WTC11 (cell line): ENCODE results near the gene AHNAK. TPM values are rescaled to one million over a fixed set of nuclear protein-coding genes. Genes with fewer than 3 reads are reported as not detected.

Experiments used
- ATAC-seq: fragments of 200-7000 bp; cut with Tn5 transposase; 2 replicates; pipeline ENCODE4 v1.10.0; 2021; ENCODE audit warnings: mild to moderate bottlenecking, moderate library complexity
- CTCF ChIA-PET: fragments of 300-600 bp; sonication (Branson Sonifier 250); formaldehyde crosslinking; loops from one replicate; lab custom pipeline; 2021; ENCODE audit warnings: antibody characterized with exemption; lab: Charles Lee
- POLR2A ChIA-PET: fragments of 350-600 bp; sonication (Branson Sonifier 250); formaldehyde crosslinking; loops from one replicate; lab custom pipeline; 2021; ENCODE audit warnings: antibody characterized with exemption; lab: Charles Lee
- DNase-seq: peaks from one replicate; pipeline ENCODE4 v3.0.0; 2021; ENCODE audit warnings: low spot score
- H3K27ac Mint-ChIP-seq: 2 replicates; pipeline ENCODE4 v1.8.0; 2021; ENCODE audit warnings: mixed read lengths
- H3K27me3 Mint-ChIP-seq: 2 replicates; pipeline ENCODE4 v1.8.0; 2021; ENCODE audit warnings: low read depth, mild to moderate bottlenecking, moderate library complexity, mixed read lengths
- H3K36me3 Mint-ChIP-seq: 2 replicates; pipeline ENCODE4 v1.8.0; 2021; ENCODE audit warnings: mixed read lengths
- H3K4me1 Mint-ChIP-seq: 2 replicates; pipeline ENCODE4 v1.8.0; 2022; ENCODE audit warnings: mixed read lengths
- H3K4me3 Mint-ChIP-seq: 2 replicates; pipeline ENCODE4 v1.8.0; 2021; ENCODE audit warnings: mild to moderate bottlenecking, moderate library complexity, mixed read lengths
- H3K9me3 Mint-ChIP-seq: 2 replicates; pipeline ENCODE4 v1.8.0; 2021; ENCODE audit warnings: mixed read lengths
- ARID4B ChIP-seq: sonication (generic); formaldehyde crosslinking; IDR thresholded peaks from 2 replicates; pipeline ENCODE4 v1.8.0; 2023; ENCODE audit warnings: missing genetic modification reagents, mild to moderate bottlenecking, borderline replicate concordance
- ESRRA ChIP-seq: sonication (generic); formaldehyde crosslinking; IDR thresholded peaks from 2 replicates; pipeline ENCODE4 v1.8.1; 2022; ENCODE audit warnings: mild to moderate bottlenecking, missing genetic modification reagents, borderline replicate concordance
- ETV6 ChIP-seq: sonication (generic); formaldehyde crosslinking; IDR thresholded peaks from 2 replicates; pipeline ENCODE4 v1.8.1; 2022; ENCODE audit warnings: mild to moderate bottlenecking, missing genetic modification reagents
- FOXJ3 ChIP-seq: sonication (generic); formaldehyde crosslinking; IDR thresholded peaks from 2 replicates; pipeline ENCODE4 v1.9.0; 2021; ENCODE audit warnings: missing genetic modification reagents, mild to moderate bottlenecking, borderline replicate concordance
- NFATC4 ChIP-seq: fragments of 250-450 bp; sonication (Bioruptor Pico); IDR thresholded peaks from 2 replicates; pipeline ENCODE4 v1.9.0; 2021; ENCODE audit warnings: mild to moderate bottlenecking
- NFYB ChIP-seq: sonication (generic); formaldehyde crosslinking; conservative IDR thresholded peaks from 2 replicates; pipeline ENCODE4 v1.8.0; 2022; ENCODE audit warnings: low read depth, missing genetic modification reagents
- NR1H2 ChIP-seq: sonication (generic); formaldehyde crosslinking; IDR thresholded peaks from 2 replicates; pipeline ENCODE4 v1.9.0; 2021; ENCODE audit warnings: mild to moderate bottlenecking, moderate library complexity, missing genetic modification reagents
- NR3C1 ChIP-seq: sonication (generic); formaldehyde crosslinking; conservative IDR thresholded peaks from 2 replicates; pipeline ENCODE4 v1.8.1; 2023; ENCODE audit warnings: low read depth, mild to moderate bottlenecking, missing genetic modification reagents
- SP1 ChIP-seq: sonication (generic); formaldehyde crosslinking; conservative IDR thresholded peaks from 2 replicates; pipeline ENCODE4 v1.8.1; 2022; ENCODE audit warnings: missing genetic modification reagents
- ZNF121 ChIP-seq: sonication (generic); formaldehyde crosslinking; IDR thresholded peaks from 2 replicates; pipeline ENCODE4 v1.8.0; 2023; ENCODE audit warnings: missing genetic modification reagents
- ZNF532 ChIP-seq: fragments of 250-450 bp; sonication (Bioruptor Pico); IDR thresholded peaks from 2 replicates; pipeline ENCODE4 v1.9.0; 2021; ENCODE audit warnings: mild to moderate bottlenecking, borderline replicate concordance
- total RNA-seq: library from RNA; stranded (reverse); gene quantifications from 3 replicates; pipeline ENCODE4 v1.2.3, GENCODE V29; 2021
- TF ChIP-seq, protein P1 (sequence below): sonication (generic); formaldehyde crosslinking; IDR thresholded peaks from 2 replicates; pipeline ENCODE4 v1.8.0; 2022; ENCODE audit warnings: missing genetic modification reagents
- TF ChIP-seq, protein P2 (sequence below): fragments of 200-600 bp; IDR thresholded peaks from 2 replicates; pipeline ENCODE4 v1.8.0; 2022; ENCODE audit warnings: antibody characterized with exemption
- TF ChIP-seq, protein P3 (sequence below): sonication (generic); formaldehyde crosslinking; IDR thresholded peaks from 2 replicates; pipeline ENCODE4 v1.8.1; 2022; ENCODE audit warnings: low read depth, missing genetic modification reagents, borderline replicate concordance
- TF ChIP-seq, protein P4 (sequence below): sonication (generic); formaldehyde crosslinking; conservative IDR thresholded peaks from 2 replicates; pipeline ENCODE4 v1.8.1; 2022; ENCODE audit warnings: mild to moderate bottlenecking, missing genetic modification reagents
- TF ChIP-seq, protein P5 (sequence below): sonication (generic); formaldehyde crosslinking; IDR thresholded peaks from 2 replicates; pipeline ENCODE4 v1.8.1; 2023; ENCODE audit warnings: mild to moderate bottlenecking, moderate library complexity, missing genetic modification reagents
- TF ChIP-seq, protein P6 (sequence below): sonication (generic); formaldehyde crosslinking; IDR thresholded peaks from 2 replicates; pipeline ENCODE4 v1.8.0; 2022; ENCODE audit warnings: mild to moderate bottlenecking, missing genetic modification reagents

The AHNAK gene
- total RNA-seq, 1 experiment from 2014 or later, result 21.0 TPM

- H3K27ac Mint-ChIP-seq, result no peak overlapping the region
- peaks cover 65% of the 10 kb centered on the region for H3K27me3 Mint-ChIP-seq
- ChIA-PET POLR2A (interaction anchor here (0.6 to 2.0 kb wide), 11 partner anchors 9 to 406 kb away, joined by 3 to 18 read pairs (median 5); partner anchors contain the start of genes C11orf98, CSKMT, EEF1G and TUT1), CTCF (interaction anchor here (0.5 to 13.3 kb wide), 72 partner anchors 9 to 708 kb away, joined by 3 to 552 read pairs (median 8); partner anchors contain the start of genes ASRGL1, B3GAT3, BSCL2 and EEF1G)
- H3K4me1 Mint-ChIP-seq, result peaks cover 46% of the 10 kb centered on the region
- H3K9me3 Mint-ChIP-seq, result no peaks in the 10 kb centered on the region
- peak; percentile 51 for ATAC-seq
- H3K36me3 Mint-ChIP-seq, result no peaks in the 10 kb centered on the region
- peak; percentile 90 for DNase-seq
- peak overlapping the region; percentile 52 for H3K4me3 Mint-ChIP-seq
- TF ChIP-seq NFATC4 (CRISPR knock-in tag) (no peak), ZNF532 (CRISPR knock-in tag) (no peak), ARID4B (CRISPR knock-in tag) (no peak; the same call in 1 of the 2 replicates), ZNF121 (CRISPR knock-in tag) (no peak), NR3C1 (CRISPR knock-in tag) (no peak), ETV6 (0 out of 2 replicates have a peak, but pooled peaks have one; percentile 14), NFYB (CRISPR knock-in tag) (no peak), NR1H2 (CRISPR knock-in tag) (no peak), ESRRA (CRISPR knock-in tag) (no peak), SP1 (0 out of 2 replicates have a peak, but pooled peaks have one; percentile 55), FOXJ3 (no peak)
- TF ChIP-seq, protein P1, sequence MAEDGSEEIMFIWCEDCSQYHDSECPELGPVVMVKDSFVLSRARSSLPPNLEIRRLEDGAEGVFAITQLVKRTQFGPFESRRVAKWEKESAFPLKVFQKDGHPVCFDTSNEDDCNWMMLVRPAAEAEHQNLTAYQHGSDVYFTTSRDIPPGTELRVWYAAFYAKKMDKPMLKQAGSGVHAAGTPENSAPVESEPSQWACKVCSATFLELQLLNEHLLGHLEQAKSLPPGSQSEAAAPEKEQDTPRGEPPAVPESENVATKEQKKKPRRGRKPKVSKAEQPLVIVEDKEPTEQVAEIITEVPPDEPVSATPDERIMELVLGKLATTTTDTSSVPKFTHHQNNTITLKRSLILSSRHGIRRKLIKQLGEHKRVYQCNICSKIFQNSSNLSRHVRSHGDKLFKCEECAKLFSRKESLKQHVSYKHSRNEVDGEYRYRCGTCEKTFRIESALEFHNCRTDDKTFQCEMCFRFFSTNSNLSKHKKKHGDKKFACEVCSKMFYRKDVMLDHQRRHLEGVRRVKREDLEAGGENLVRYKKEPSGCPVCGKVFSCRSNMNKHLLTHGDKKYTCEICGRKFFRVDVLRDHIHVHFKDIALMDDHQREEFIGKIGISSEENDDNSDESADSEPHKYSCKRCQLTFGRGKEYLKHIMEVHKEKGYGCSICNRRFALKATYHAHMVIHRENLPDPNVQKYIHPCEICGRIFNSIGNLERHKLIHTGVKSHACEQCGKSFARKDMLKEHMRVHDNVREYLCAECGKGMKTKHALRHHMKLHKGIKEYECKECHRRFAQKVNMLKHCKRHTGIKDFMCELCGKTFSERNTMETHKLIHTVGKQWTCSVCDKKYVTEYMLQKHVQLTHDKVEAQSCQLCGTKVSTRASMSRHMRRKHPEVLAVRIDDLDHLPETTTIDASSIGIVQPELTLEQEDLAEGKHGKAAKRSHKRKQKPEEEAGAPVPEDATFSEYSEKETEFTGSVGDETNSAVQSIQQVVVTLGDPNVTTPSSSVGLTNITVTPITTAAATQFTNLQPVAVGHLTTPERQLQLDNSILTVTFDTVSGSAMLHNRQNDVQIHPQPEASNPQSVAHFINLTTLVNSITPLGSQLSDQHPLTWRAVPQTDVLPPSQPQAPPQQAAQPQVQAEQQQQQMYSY (CRISPR knock-in tag), result no peak
- TF ChIP-seq, protein P2, sequence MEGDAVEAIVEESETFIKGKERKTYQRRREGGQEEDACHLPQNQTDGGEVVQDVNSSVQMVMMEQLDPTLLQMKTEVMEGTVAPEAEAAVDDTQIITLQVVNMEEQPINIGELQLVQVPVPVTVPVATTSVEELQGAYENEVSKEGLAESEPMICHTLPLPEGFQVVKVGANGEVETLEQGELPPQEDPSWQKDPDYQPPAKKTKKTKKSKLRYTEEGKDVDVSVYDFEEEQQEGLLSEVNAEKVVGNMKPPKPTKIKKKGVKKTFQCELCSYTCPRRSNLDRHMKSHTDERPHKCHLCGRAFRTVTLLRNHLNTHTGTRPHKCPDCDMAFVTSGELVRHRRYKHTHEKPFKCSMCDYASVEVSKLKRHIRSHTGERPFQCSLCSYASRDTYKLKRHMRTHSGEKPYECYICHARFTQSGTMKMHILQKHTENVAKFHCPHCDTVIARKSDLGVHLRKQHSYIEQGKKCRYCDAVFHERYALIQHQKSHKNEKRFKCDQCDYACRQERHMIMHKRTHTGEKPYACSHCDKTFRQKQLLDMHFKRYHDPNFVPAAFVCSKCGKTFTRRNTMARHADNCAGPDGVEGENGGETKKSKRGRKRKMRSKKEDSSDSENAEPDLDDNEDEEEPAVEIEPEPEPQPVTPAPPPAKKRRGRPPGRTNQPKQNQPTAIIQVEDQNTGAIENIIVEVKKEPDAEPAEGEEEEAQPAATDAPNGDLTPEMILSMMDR, result peak; percentile 99
- TF ChIP-seq, protein P3, sequence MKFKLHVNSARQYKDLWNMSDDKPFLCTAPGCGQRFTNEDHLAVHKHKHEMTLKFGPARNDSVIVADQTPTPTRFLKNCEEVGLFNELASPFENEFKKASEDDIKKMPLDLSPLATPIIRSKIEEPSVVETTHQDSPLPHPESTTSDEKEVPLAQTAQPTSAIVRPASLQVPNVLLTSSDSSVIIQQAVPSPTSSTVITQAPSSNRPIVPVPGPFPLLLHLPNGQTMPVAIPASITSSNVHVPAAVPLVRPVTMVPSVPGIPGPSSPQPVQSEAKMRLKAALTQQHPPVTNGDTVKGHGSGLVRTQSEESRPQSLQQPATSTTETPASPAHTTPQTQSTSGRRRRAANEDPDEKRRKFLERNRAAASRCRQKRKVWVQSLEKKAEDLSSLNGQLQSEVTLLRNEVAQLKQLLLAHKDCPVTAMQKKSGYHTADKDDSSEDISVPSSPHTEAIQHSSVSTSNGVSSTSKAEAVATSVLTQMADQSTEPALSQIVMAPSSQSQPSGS (CRISPR knock-in tag), result no peak
- TF ChIP-seq, protein P4, sequence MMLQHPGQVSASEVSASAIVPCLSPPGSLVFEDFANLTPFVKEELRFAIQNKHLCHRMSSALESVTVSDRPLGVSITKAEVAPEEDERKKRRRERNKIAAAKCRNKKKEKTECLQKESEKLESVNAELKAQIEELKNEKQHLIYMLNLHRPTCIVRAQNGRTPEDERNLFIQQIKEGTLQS (CRISPR knock-in tag), result no peak
- TF ChIP-seq, protein P5, sequence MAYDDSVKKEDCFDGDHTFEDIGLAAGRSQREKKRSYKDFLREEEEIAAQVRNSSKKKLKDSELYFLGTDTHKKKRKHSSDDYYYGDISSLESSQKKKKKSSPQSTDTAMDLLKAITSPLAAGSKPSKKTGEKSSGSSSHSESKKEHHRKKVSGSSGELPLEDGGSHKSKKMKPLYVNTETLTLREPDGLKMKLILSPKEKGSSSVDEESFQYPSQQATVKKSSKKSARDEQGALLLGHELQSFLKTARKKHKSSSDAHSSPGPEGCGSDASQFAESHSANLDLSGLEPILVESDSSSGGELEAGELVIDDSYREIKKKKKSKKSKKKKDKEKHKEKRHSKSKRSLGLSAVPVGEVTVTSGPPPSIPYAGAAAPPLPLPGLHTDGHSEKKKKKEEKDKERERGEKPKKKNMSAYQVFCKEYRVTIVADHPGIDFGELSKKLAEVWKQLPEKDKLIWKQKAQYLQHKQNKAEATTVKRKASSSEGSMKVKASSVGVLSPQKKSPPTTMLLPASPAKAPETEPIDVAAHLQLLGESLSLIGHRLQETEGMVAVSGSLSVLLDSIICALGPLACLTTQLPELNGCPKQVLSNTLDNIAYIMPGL (CRISPR knock-in tag), result no peak
- TF ChIP-seq, protein P6, sequence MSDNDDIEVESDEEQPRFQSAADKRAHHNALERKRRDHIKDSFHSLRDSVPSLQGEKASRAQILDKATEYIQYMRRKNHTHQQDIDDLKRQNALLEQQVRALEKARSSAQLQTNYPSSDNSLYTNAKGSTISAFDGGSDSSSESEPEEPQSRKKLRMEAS (CRISPR knock-in tag), result 0 out of 2 replicates have a peak, but pooled peaks have one; percentile 43
These were observed 3.6 kb downstream of the AHNAK start for GRCh38 chr11:62542750-62543567.
